ENCODE results near the gene UBA3. TPM values are rescaled to one million over a fixed set of nuclear protein-coding genes. Genes with fewer than 3 reads are reported as not detected.

UBA3 gene
- total RNA-seq, 1 donor from 2014 or later, result 65.1 TPM

DNA sequence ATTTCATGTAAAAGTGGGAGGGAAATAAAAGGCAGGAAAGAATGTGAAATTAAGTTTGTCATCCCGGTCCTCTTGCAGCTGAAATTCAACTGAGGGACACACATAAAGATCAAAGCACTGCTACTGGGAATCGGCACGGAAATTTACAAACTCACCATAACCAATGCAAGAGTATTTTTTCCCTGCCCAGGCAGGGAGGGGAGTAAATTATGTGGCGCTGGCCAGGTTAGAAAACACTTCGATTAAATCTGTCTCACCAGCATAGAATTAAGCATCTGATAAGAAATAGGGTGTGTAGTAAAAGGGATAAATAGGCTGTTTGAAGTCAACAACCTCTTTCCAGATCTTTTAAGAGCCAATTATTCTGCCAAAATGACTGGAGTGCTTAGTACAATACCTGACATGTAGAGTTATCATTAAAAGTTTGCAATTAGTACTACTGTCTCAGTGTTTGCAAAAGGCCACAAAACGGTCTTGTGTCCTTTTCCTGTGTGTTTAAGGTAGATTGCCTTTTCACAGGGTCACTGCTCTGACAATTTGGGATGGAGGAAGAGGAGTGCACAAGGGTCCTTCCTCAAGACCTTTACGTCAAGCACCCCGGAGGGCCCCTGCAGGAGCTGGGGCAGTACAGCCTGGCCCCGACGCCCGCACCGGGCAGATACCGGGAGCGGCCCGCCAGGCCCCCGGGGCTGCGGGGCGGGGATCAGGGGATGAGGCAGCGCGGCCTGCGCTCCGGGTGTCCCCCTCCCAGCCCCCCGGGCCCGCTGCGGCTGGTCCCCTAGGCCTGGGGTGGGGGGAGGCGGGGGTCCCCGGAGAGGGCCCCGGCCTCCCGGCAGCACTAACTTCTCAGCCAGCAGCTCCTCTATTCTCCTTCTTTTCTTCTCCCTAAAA is 651 bp downstream of the UBA3 start:
- peak overlapping the region; percentile 86 for H3K4me3 ChIP-seq (ENCODE audit: low read depth, low read length)
- TF ChIP-seq, protein P1, sequence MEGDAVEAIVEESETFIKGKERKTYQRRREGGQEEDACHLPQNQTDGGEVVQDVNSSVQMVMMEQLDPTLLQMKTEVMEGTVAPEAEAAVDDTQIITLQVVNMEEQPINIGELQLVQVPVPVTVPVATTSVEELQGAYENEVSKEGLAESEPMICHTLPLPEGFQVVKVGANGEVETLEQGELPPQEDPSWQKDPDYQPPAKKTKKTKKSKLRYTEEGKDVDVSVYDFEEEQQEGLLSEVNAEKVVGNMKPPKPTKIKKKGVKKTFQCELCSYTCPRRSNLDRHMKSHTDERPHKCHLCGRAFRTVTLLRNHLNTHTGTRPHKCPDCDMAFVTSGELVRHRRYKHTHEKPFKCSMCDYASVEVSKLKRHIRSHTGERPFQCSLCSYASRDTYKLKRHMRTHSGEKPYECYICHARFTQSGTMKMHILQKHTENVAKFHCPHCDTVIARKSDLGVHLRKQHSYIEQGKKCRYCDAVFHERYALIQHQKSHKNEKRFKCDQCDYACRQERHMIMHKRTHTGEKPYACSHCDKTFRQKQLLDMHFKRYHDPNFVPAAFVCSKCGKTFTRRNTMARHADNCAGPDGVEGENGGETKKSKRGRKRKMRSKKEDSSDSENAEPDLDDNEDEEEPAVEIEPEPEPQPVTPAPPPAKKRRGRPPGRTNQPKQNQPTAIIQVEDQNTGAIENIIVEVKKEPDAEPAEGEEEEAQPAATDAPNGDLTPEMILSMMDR (conservative IDR thresholded peaks at IDR 0.05; ENCODE audit: low read depth, low read length), result no peak
- no peak for DNase-seq (ENCODE audit: low read depth)

DNA sequence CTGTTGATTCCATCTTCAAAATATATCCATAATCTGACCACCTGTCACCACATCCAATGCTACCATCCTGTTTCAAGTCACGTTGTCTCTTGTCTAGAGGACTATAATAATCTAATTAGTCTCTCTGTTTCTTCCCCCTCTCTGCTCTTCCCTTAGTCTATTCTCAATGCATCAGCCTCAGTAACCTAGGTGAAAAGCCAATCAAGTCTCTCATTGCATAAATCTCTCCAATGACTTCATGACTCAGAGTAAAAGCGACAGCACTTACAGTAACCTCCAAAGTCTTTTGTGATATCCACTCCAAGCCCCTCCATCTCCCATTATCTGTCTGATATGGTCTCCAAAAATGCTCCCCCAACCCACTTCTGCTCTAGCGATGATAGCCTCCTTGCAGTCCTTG is 7.2 kb downstream of the UBA3 start:
- TF ChIP-seq, protein P1 (conservative IDR thresholded peaks at IDR 0.05; ENCODE audit: low read depth, low read length), result no peak
- no peak overlapping the region for H3K4me3 ChIP-seq (ENCODE audit: low read depth, low read length)
- DNase-seq (ENCODE audit: low read depth), result no peak

DNA sequence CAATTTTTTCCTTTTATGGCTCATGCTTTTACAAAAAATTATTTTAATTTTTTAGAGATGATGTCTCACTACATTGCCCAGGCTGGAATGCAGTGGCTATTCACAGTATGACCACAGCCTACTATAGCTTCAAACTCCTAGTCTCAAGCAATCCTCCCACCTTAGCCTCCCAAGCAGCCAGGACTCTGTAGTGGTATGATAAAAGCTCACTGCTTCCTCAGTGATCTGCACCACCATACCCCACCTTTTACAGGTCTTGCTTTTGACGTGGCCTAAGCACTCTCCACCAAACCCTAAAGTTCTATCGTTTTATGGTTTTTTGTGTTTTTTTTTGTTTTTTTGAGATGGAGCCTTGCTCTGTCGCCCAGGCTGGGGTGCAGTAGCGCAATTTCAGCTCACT is 14.0 kb downstream of the UBA3 start:
- DNase-seq (ENCODE audit: low read depth), result no peak
- TF ChIP-seq, protein P1 (conservative IDR thresholded peaks at IDR 0.05; ENCODE audit: low read depth, low read length), result no peak
- H3K4me3 ChIP-seq (ENCODE audit: low read depth, low read length), result no peak overlapping the region

DNA sequence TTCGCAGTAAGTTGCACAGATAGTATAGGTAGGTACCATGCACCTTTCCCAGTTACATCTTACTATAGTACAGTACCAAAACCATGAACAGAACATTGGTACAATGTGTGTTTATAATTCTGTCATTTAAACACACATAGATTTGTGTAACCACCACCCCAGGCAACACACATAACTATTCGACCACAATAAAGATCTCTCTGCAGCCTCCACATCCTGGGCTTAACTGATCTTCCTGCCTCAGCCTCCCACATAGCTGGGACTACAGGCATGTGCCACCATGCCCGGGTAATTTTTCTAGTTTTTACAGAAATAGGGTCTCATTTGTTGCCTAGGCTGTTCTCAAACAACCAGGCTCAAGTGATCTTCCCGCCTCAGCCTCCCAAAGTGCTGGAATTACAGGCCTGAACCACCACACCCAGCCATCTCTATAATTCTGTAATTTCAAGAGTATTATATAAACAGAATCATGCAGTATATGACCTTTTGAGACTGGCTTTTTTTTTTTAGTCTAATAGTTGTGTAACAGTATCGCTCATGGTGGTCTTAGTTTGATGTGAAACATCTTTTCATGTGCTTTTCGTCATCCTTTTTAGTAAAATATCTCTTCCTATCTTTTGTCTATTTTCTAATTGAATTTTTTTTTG is 14.7 kb downstream of the UBA3 start:
- no peak overlapping the region for H3K4me3 ChIP-seq (ENCODE audit: low read depth, low read length)
- TF ChIP-seq, protein P1 (conservative IDR thresholded peaks at IDR 0.05; ENCODE audit: low read depth, low read length), result no peak
- no peak for DNase-seq (ENCODE audit: low read depth)

DNA sequence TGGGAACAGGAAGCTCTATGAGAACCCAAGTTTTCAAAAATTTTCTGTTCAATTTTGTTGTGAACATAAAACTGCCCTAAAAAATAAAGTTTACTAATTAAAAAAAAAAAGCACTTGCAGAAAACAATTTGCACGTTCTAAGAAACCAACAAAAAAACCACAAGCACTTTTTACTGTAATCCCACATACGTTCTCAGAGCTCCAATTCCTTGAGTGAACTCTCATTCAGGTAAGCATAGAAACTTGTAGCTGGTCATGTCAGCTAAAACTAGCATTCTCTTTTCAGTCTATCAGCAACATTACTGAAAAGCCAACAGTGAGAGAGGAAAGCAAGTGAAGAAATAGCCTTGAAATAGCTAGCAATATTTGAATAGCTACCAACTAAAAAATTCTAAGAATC is 16.5 kb downstream of the UBA3 start:
- DNase-seq (ENCODE audit: low read depth), result no peak
- H3K4me3 ChIP-seq (ENCODE audit: low read depth, low read length), result no peak overlapping the region
- TF ChIP-seq, protein P1 (conservative IDR thresholded peaks at IDR 0.05; ENCODE audit: low read depth, low read length), result no peak

DNA sequence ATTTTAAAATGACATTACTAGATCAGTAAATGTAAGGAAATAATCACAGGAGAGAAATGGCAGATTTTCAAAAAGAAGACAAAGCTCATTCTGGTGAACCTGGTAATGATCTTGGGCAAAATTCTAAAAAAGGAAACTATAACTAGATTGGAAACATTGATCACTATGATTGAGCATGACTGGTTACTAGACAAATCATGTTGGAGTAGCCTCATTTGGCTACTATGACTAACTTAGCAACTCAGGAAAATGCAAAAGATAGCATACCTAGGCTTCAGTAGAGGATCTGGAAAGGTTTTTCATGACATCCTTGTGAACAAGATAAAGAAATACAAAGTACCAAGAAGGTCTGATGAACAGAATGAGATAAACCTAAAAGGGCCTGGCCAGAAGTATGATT is 20.5 kb downstream of the UBA3 start:
- no peak overlapping the region for H3K4me3 ChIP-seq (ENCODE audit: low read depth, low read length)
- no peak for DNase-seq (ENCODE audit: low read depth)
- TF ChIP-seq, protein P1 (conservative IDR thresholded peaks at IDR 0.05; ENCODE audit: low read depth, low read length), result no peak

All from epithelial cell of proximal tubule (primary cell).